GM23248 (cell line): ENCODE data around the gene FASTKD2.

Experiments
- EZH2 ChIP-seq: fragments of 200-600 bp; sonication (generic); IDR thresholded peaks from 2 replicates; pipeline ENCODE4 v1.6.1; 2018; ENCODE audit warnings: antibody characterized with exemption, mild to moderate bottlenecking; ENCODE audit not compliant: insufficient read depth, poor library complexity, severe bottlenecking
- EZH2phosphoT487 ChIP-seq: fragments of 200-600 bp; sonication (generic); IDR thresholded peaks from 2 replicates; pipeline ENCODE4 v1.6.1; 2018; ENCODE audit warnings: antibody characterized with exemption, moderate library complexity, mild to moderate bottlenecking, low read depth; ENCODE audit not compliant: insufficient read depth

DNA sequence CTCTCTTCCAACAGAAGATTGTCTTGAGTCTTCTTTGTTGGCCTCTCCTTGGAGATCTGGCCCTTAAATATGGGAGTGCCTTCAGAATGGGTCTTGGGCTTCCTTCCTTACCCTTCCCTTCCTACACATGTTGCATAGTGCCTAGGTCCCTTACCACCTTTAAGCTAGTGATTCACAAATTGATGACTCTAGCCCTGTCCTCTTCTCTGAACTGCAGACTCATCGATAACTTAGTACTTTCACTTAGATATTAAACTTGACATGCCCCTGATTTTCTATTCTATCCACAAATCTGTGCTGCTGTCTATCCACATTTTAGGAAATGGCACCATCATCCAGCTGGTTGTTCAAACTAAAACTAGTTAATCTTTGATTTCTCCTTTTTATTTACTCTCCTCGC lies 38.1 kb upstream of the FASTKD2 start:
- TF ChIP-seq EZH2: no peak
- TF ChIP-seq EZH2phosphoT487: no peak
